H9 (cell line): ENCODE results near the gene KIFC3. TPM values are rescaled to one million over a fixed set of nuclear protein-coding genes. Genes with fewer than 3 reads are reported as not detected.

Experiments used
- DNase-seq: peaks from one replicate; pipeline ENCODE4 v3.0.0-alpha.2; 2017
- H2AFZ ChIP-seq: one replicate; pipeline ENCODE4 v1.6.1; 2013; ENCODE audit warnings: mild to moderate bottlenecking, low read length, control low read depth, moderate library complexity
- H2AK5ac ChIP-seq: 2 replicates; pipeline ENCODE4 v1.6.1; 2013; ENCODE audit warnings: low read length, control low read depth, mixed read lengths; ENCODE audit not compliant: insufficient read length
- H2BK120ac ChIP-seq: one replicate; pipeline ENCODE4 v1.6.1; 2013; ENCODE audit warnings: low read depth, mild to moderate bottlenecking, low read length, control low read depth, inconsistent platforms; ENCODE audit not compliant: poor library complexity, severe bottlenecking
- H2BK12ac ChIP-seq: 2 replicates; pipeline ENCODE4 v1.6.1; 2013; ENCODE audit warnings: low read length, control low read depth, mixed read lengths, low read depth; ENCODE audit not compliant: insufficient read length
- H2BK15ac ChIP-seq: 2 replicates; pipeline ENCODE4 v1.6.1; 2013; ENCODE audit warnings: low read depth, low read length, control low read depth
- H2BK20ac ChIP-seq: one replicate; pipeline ENCODE4 v1.6.1; 2013; ENCODE audit warnings: low read depth, mild to moderate bottlenecking, low read length, control low read depth, inconsistent platforms; ENCODE audit not compliant: poor library complexity, severe bottlenecking
- H2BK5ac ChIP-seq: 2 replicates; pipeline ENCODE4 v1.6.1; 2013; ENCODE audit warnings: low read length, control low read depth, mixed read lengths; ENCODE audit not compliant: insufficient read length
- H3K14ac ChIP-seq: 2 replicates; pipeline ENCODE4 v1.6.1; 2013; ENCODE audit warnings: low read length, control low read depth; ENCODE audit not compliant: insufficient read depth
- H3K18ac ChIP-seq: 2 replicates; pipeline ENCODE4 v1.6.1; 2013; ENCODE audit warnings: low read depth, mild to moderate bottlenecking, mixed read lengths, low read length, control low read depth; ENCODE audit not compliant: insufficient read length
- H3K23ac ChIP-seq: 2 replicates; pipeline ENCODE4 v1.6.1; 2013; ENCODE audit warnings: low read length, control low read depth, mixed read lengths, low read depth; ENCODE audit not compliant: insufficient read length
- H3K23me2 ChIP-seq: 2 replicates; pipeline ENCODE4 v1.6.1; 2013; ENCODE audit warnings: low read depth, mild to moderate bottlenecking, mixed read lengths, low read length, control low read depth; ENCODE audit not compliant: insufficient read length, poor library complexity, severe bottlenecking
- H3K27ac ChIP-seq: 2 replicates; pipeline ENCODE4 v1.5.1; 2013; ENCODE audit warnings: low read length, control low read depth, mixed read lengths, low read depth; ENCODE audit not compliant: insufficient read length
- H3K27me3 ChIP-seq: 2 replicates; pipeline ENCODE4 v1.6.1; 2013; ENCODE audit warnings: low read length, control low read depth, inconsistent platforms; ENCODE audit not compliant: insufficient read depth
- H3K4ac ChIP-seq: 2 replicates; pipeline ENCODE4 v1.6.1; 2013; ENCODE audit warnings: low read depth, mild to moderate bottlenecking, control low read depth, inconsistent platforms, low read length, moderate library complexity
- H3K4me1 ChIP-seq: 2 replicates; pipeline ENCODE4 v1.6.1; 2013; ENCODE audit warnings: low read length, control low read depth, inconsistent platforms; ENCODE audit not compliant: insufficient read depth
- H3K4me2 ChIP-seq: 2 replicates; pipeline ENCODE4 v1.6.1; 2013; ENCODE audit warnings: low read length, control low read depth, mixed read lengths; ENCODE audit not compliant: insufficient read length, insufficient read depth
- H3K56ac ChIP-seq: 2 replicates; pipeline ENCODE4 v1.6.1; 2013; ENCODE audit warnings: low read depth, mild to moderate bottlenecking, mixed read lengths, low read length, control low read depth; ENCODE audit not compliant: insufficient read length
- H3K79me1 ChIP-seq: 2 replicates; pipeline ENCODE4 v1.6.1; 2013; ENCODE audit warnings: low read depth, mild to moderate bottlenecking, moderate library complexity, low read length, control low read depth, inconsistent platforms; ENCODE audit not compliant: insufficient read depth, poor library complexity, severe bottlenecking
- H3K79me2 ChIP-seq: 2 replicates; pipeline ENCODE4 v1.6.1; 2013; ENCODE audit warnings: low read length, control low read depth, inconsistent platforms; ENCODE audit not compliant: insufficient read depth
- H3K9ac ChIP-seq: 2 replicates; pipeline ENCODE4 v1.6.1; 2013; ENCODE audit warnings: low read length, control low read depth, mixed read lengths; ENCODE audit not compliant: insufficient read length; ENCODE audit errors: extremely low read depth
- H3K9me3 ChIP-seq: one replicate; pipeline ENCODE4 v1.6.1; 2013; ENCODE audit warnings: low read depth, low read length, inconsistent platforms; ENCODE audit not compliant: control insufficient read depth
- H3T11ph ChIP-seq: one replicate; pipeline ENCODE4 v1.6.1; 2013; ENCODE audit warnings: mild to moderate bottlenecking, low read length, control low read depth, inconsistent platforms
- H4K20me1 ChIP-seq: one replicate; pipeline ENCODE4 v1.6.1; 2013; ENCODE audit not compliant: control insufficient read depth, insufficient read length, insufficient read depth
- H4K5ac ChIP-seq: 2 replicates; pipeline ENCODE4 v1.6.1; 2013; ENCODE audit warnings: low read depth, mild to moderate bottlenecking, mixed read lengths, low read length, control low read depth; ENCODE audit not compliant: insufficient read length
- H4K8ac ChIP-seq: replicated peaks from 2 replicates; pipeline ENCODE4 v1.6.1; 2013; ENCODE audit warnings: low read length, control low read depth, mixed read lengths, low read depth; ENCODE audit not compliant: insufficient read length
- H4K91ac ChIP-seq: 2 replicates; pipeline ENCODE4 v1.6.1; 2013; ENCODE audit warnings: low read depth, mild to moderate bottlenecking, moderate library complexity, mixed read lengths, low read length, control low read depth; ENCODE audit not compliant: insufficient read length
- H3K27ac Mint-ChIP-seq, 3 experiments: 2 replicates in 2 of 3; 3 replicates in 1 of 3; pipeline ENCODE4 v1.8.0; 2020 to 2021; ENCODE audit warnings: mixed read lengths in 3 of 3, mild to moderate bottlenecking in 1 of 3, moderate library complexity in 1 of 3
- H3K27me3 Mint-ChIP-seq: 2 replicates; pipeline ENCODE4 v1.8.0; 2021; ENCODE audit warnings: low read depth, mild to moderate bottlenecking, moderate library complexity, mixed read lengths
- H3K36me3 Mint-ChIP-seq, 3 experiments: 2 replicates in 2 of 3; 3 replicates in 1 of 3; pipeline ENCODE4 v1.8.0; 2020 to 2021; ENCODE audit warnings: low read depth in 3 of 3, mixed read lengths in 3 of 3; ENCODE audit not compliant: insufficient read depth in 1 of 3
- H3K4me1 Mint-ChIP-seq, 2 experiments: 2 replicates each; pipeline ENCODE4 v1.8.0; 2020; ENCODE audit warnings: mixed read lengths in 2 of 2
- H3K4me3 Mint-ChIP-seq, 2 experiments: 2 replicates in 1 of 2; 3 replicates in 1 of 2; pipeline ENCODE4 v1.8.0; 2020 to 2021; ENCODE audit warnings: mild to moderate bottlenecking in 2 of 2, mixed read lengths in 2 of 2, moderate library complexity in 1 of 2
- H3K9me3 Mint-ChIP-seq, 2 experiments: 2 replicates in 1 of 2; 3 replicates in 1 of 2; pipeline ENCODE4 v1.8.0; 2020; ENCODE audit warnings: mild to moderate bottlenecking in 2 of 2, mixed read lengths in 2 of 2, moderate library complexity in 1 of 2
- WGBS: extraction: QIAGEN DNeasy Blood & Tissue Kit; methylation state at CpG from one replicate; pipeline ENCODE4 v1.1.7; 2013; ENCODE audit warnings: missing lambda C conversion rate, low lambda C conversion rate, mixed read lengths; ENCODE audit not compliant: insufficient read length; ENCODE audit errors: extremely low coverage; 5-methylcytosine and 5-hydroxymethylcytosine counted together
- total RNA-seq: library from RNA; stranded (reverse); gene quantifications from 2 replicates; pipeline ENCODE4 v1.2.1, GENCODE V29; 2021
- TF ChIP-seq, protein P1 (sequence below): fragments of 200-600 bp; sonication (generic); conservative IDR thresholded peaks from 3 replicates; pipeline ENCODE4 v1.8.0; 2021; ENCODE audit warnings: antibody characterized with exemption, mild to moderate bottlenecking

Gene KIFC3
- total RNA-seq, 1 experiment from 2014 or later, result 5.0 TPM

DNA sequence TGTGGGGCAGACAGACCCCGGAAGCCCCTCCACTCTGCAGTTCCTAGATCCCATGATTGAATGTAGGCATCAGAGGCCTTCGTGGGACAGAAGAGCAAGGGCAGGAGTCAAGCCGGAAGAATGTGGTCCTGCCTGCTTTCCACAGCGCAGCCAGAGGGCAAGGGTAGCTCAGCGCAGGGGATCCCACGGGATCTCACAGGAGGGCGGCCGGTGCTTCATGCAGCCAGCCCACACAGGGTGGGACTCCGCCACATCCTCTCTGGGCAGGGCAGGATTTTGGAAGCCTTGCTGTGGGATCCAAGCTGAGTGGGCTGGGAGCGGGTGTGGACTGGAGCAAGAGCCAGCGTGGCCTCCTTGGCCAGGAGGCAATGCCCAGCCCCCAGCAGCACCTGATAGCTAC lies 53.7 kb downstream of the KIFC3 start:
- Mint-ChIP-seq H3K4me1 (no peaks in the 10 kb centered on the region), H3K27me3 (no peaks in the 10 kb centered on the region; the same call in 1 of the 2 replicates), H3K27ac (no peak overlapping the region; a peak in 1 of 7 replicates), H3K36me3 (peaks cover 4 to 12% (median 8%) of the 10 kb centered on the region in 3 experiments; a peak in 4 of 7 replicates), H3K9me3 (no peaks in the 10 kb centered on the region), H3K4me3 (no peak overlapping the region)
- Histone ChIP-seq H3K27ac (no peak overlapping the region), H2BK12ac (no peak overlapping the region), H2BK5ac (no peak overlapping the region), H3K56ac (no peak overlapping the region), H3T11ph (no peak overlapping the region), H4K8ac (no peak overlapping the region), H3K4me1 (no peaks in the 10 kb centered on the region), H3K9ac (no peak overlapping the region), H3K4me2 (no peak overlapping the region), H2AFZ (no peak overlapping the region), H3K14ac (no peak overlapping the region; the same call in 1 of the 2 replicates), H3K23me2 (no peaks in the 10 kb centered on the region), H3K79me2 (no peaks in the 10 kb centered on the region), H2BK20ac (no peak overlapping the region), H3K9me3 (no peaks in the 10 kb centered on the region), H2BK15ac (no peak overlapping the region), H4K91ac (no peak overlapping the region), H4K20me1 (no peaks in the 10 kb centered on the region), H3K18ac (no peak overlapping the region), H3K23ac (no peak overlapping the region), H3K79me1 (no peaks in the 10 kb centered on the region), H4K5ac (no peak overlapping the region), H3K4ac (no peak overlapping the region), H2BK120ac (no peak overlapping the region), H2AK5ac (no peak overlapping the region), H3K27me3 (no peaks in the 10 kb centered on the region)
- DNase-seq, result peak; percentile 18
- TF ChIP-seq, protein P1, sequence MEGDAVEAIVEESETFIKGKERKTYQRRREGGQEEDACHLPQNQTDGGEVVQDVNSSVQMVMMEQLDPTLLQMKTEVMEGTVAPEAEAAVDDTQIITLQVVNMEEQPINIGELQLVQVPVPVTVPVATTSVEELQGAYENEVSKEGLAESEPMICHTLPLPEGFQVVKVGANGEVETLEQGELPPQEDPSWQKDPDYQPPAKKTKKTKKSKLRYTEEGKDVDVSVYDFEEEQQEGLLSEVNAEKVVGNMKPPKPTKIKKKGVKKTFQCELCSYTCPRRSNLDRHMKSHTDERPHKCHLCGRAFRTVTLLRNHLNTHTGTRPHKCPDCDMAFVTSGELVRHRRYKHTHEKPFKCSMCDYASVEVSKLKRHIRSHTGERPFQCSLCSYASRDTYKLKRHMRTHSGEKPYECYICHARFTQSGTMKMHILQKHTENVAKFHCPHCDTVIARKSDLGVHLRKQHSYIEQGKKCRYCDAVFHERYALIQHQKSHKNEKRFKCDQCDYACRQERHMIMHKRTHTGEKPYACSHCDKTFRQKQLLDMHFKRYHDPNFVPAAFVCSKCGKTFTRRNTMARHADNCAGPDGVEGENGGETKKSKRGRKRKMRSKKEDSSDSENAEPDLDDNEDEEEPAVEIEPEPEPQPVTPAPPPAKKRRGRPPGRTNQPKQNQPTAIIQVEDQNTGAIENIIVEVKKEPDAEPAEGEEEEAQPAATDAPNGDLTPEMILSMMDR, result no peak
- no CpG with 5 or more reads among the region's 11 CpGs for WGBS
